ENCODE data around the gene ST3GAL5.

DNA sequence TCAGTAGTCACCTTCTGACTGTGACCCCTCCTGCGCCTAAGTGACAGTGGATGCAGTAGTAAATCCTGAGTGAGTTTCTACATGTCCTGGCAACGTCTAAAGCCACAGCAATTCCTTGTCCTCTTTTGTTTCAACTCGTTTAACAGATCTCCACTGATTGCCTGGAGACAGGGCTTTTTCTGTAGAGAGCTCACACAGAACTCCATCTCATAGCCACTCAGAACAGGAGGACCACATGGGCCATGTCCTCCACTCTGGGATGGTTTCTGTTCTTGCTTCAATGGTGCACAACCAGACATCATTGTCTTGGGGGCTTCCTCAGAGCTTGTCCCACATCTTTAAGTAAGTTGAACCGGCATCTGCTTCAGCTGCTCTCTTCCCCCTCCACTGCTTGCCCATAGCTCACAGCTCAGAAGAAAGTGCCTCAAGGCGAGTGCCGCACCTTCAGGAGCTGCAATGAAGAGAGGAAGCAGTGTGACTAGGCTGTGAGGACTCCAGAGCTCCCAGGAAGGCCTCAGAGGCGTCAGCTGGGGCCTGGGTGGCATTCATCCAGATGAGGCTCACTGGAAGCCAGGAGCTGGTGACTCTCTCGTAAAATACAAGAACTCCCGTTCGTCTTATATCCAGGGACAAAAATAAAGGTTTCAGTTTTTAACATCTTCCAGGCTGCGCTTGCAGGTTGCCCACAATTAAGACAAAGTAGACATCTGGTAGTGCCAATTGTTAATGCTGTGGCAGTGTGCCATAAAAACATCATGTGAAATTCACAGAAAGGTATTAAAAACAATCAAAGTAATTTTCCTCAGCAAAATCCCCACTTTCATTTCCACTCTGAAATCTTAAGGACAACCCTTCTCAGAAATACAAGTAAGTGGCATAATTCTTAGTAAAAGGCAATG, 37.3 kb downstream of the ST3GAL5 start:
- TF ChIP-seq YY1 (IDR thresholded peaks at IDR 0.05; ENCODE audit: low read depth) (no peak), SMC3 (IDR thresholded peaks at IDR 0.05; ENCODE audit: low read depth, low read length) (no peak), USF2 (IDR thresholded peaks at IDR 0.05; ENCODE audit: borderline replicate concordance, low read depth, low read length) (no peak), RCOR1 (IDR thresholded peaks at IDR 0.05; ENCODE audit: low read length) (no peak), MAX (IDR thresholded peaks at IDR 0.05; ENCODE audit: low read depth) (no peak), TEAD4 (IDR thresholded peaks at IDR 0.05; ENCODE audit: borderline replicate concordance, insufficient read depth) (no peak), EP300 (IDR thresholded peaks at IDR 0.05; ENCODE audit: borderline replicate concordance in 1 of 2, low read depth in 1 of 2, low read length in 1 of 2) (no peak)
- TF ChIP-seq, protein P1, sequence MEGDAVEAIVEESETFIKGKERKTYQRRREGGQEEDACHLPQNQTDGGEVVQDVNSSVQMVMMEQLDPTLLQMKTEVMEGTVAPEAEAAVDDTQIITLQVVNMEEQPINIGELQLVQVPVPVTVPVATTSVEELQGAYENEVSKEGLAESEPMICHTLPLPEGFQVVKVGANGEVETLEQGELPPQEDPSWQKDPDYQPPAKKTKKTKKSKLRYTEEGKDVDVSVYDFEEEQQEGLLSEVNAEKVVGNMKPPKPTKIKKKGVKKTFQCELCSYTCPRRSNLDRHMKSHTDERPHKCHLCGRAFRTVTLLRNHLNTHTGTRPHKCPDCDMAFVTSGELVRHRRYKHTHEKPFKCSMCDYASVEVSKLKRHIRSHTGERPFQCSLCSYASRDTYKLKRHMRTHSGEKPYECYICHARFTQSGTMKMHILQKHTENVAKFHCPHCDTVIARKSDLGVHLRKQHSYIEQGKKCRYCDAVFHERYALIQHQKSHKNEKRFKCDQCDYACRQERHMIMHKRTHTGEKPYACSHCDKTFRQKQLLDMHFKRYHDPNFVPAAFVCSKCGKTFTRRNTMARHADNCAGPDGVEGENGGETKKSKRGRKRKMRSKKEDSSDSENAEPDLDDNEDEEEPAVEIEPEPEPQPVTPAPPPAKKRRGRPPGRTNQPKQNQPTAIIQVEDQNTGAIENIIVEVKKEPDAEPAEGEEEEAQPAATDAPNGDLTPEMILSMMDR (IDR thresholded peaks at IDR 0.05), result no peak
